Kidney epithelial cell (primary cell): ENCODE measurements around the gene CLDN9. TPM values are rescaled to one million over a fixed set of nuclear protein-coding genes. Genes with fewer than 3 reads are reported as not detected.

Experiments
- DNase-seq: peaks from one replicate; pipeline ENCODE4 v3.0.0-alpha.2; 2010; ENCODE audit warnings: low read depth
- H3K27me3 ChIP-seq: 2 replicates; pipeline ENCODE4 v1.6.0; 2011; ENCODE audit warnings: low read length; ENCODE audit not compliant: control insufficient read depth, insufficient read depth
- H3K36me3 ChIP-seq: 2 replicates; pipeline ENCODE4 v1.5.1; 2011; ENCODE audit warnings: low read length; ENCODE audit not compliant: control insufficient read depth, insufficient read depth
- H3K4me3 ChIP-seq: 2 replicates; pipeline ENCODE4 v1.5.1; 2011; ENCODE audit warnings: low read depth, mild to moderate bottlenecking, control low read depth, low read length
- CTCF ChIP-seq: IDR thresholded peaks from 2 replicates; pipeline ENCODE4 v1.5.1; 2011; ENCODE audit warnings: mild to moderate bottlenecking, moderate library complexity, low read length, control low read depth, inconsistent platforms; ENCODE audit not compliant: insufficient read depth, poor library complexity, severe bottlenecking
- total RNA-seq: library from RNA; depleted of rRNA; stranded (reverse); fragments of >200 nt; gene quantifications from 2 replicates; pipeline ENCODE4 v1.2.3, GENCODE V29; 2015

The CLDN9 gene
- 1.0 and 3.1 TPM in 2 replicates for total RNA-seq

GRCh38 chr16:3012828-3013420 lies at the start of gene CLDN9:
CLDN9 (plus strand) TSS chr16:3012923; CDS start chr16:3013363, 440 bp downstream.
- DNase-seq = no peak
- H3K36me3 ChIP-seq = no peaks in the 10 kb centered on the region
- no peak for TF ChIP-seq CTCF
- no peak within 1 kb of the TSS for H3K4me3 ChIP-seq
- peaks cover 12% of the 10 kb centered on the region for H3K27me3 ChIP-seq

DNA sequence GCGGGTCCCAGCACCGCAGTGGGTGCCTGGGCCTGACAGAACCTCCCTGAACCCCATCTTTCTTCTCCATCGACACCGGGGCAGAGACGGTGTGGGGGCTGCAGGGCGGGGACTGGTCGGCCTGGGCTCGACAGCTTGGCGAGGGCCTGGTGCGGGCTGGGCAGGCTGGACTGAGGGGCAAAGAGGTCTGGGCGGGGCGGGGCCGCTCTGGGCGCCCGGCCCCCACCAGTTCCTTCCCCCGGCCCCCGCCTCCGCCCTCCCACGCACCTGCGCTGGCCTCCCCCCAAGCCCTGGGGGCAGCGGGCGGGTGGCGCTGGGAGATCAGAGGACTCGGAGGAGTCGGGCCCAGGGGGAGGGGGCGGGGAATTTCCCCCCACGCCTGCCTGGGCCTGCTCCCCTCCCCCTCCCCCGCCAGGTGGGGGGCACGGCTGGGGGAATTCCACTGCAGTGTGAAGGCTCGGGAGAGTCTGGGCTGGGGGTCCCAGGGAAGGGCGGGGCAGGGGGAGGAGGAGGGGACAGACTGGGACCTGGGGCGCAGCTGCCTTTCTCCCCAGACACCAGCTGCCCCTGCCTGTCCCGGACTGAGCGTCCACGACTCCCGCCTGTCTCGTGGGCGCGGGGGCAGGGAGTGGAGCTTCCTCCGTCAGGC lies 49.5 kb upstream of the CLDN9 start:
- no peak for TF ChIP-seq CTCF
- Histone ChIP-seq H3K4me3 (peak overlapping the region; percentile 30), H3K36me3 (no peaks in the 10 kb centered on the region), H3K27me3 (peaks cover 50% of the 10 kb centered on the region)
- DNase-seq = no peak

DNA sequence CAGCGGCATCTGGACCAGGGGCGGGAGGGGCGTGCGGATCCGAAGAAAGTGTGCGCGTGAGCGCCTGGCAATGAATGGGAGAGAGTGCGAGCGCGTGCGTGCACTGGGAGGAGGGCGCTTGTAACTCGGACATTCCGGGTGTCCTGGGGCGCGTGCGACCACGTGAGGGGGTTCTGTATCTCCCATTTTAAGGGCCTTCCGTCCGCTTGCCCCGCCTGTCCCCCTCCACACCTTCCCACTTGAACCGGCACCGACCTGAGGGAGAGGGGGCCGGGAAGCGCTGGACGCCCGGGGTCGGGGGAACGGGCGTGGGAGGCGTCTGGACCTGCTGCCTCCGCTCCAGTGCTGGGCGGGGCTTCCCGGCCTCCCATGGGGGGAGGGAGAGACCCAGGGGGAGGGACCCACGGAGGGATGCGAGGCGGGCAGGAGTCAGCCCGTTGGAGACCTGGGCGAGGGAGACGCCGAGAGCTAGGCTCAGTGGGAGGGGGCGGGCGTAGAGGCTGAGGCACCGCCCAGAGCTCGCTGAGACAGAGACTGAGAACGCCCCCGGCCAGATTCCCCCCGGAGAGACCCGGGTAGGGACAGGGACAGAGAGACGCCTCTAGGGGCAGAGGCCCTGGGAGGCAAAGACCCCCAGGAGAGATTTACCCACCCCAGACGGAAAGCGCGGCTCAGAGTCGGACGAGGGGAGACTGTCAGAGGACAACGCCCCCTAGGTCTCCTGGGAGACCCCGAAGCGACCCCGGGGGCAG lies 48.8 kb upstream of the CLDN9 start, which contains the start of gene KREMEN2:
TSS of gene KREMEN2 (plus strand) at position 553 of the 752 bp plus-strand sequence. CDS start 246 bp downstream, outside the sequence.
- no peaks in the 10 kb centered on the region for H3K36me3 ChIP-seq
- H3K4me3 ChIP-seq = peak within 1 kb of the TSS; percentile 30
- no peak for TF ChIP-seq CTCF
- peaks cover 50% of the 10 kb centered on the region for H3K27me3 ChIP-seq
- no peak for DNase-seq

DNA sequence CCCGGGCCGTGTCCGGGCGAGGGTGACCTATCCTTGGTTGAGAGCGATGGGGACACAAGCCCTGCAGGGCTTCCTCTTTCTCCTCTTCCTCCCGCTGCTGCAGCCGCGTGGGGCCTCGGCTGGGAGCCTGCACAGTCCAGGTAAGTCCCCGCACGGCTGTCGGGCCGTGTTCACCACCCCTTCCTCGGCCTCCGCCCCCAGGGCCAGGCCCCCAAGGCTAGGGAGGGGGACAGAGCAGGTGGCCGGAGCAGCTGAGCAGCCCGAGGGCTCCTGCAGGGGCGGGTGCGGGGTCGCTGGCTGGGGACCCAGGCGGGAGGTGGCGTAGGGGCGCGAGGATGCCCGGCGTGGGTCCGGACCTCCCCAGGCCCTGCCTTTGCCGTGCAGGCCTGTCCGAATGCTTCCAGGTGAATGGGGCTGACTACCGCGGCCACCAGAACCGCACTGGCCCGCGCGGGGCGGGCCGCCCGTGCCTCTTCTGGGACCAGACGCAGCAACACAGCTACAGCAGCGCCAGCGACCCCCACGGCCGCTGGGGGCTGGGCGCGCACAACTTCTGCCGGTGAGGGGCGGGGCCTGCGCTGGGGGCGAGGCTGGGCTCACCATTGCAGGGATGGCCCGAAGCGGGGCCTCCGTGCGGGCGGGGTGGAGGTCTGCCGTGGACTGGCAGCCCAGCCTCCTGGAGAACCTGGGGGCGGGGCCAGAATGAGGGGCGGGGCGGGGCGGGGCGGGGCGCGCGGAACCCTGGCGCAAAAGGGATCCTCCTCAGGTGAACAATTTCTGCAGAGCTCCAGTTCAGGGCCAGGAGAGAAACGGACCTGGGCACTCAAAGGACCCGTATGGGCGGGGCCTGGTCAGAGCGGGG lies 48.0 kb upstream of the CLDN9 start:
- DNase-seq = no peak
- H3K4me3 ChIP-seq = peak overlapping the region; percentile 30
- no peak for TF ChIP-seq CTCF
- H3K27me3 ChIP-seq = peaks cover 50% of the 10 kb centered on the region
- H3K36me3 ChIP-seq = no peaks in the 10 kb centered on the region

DNA sequence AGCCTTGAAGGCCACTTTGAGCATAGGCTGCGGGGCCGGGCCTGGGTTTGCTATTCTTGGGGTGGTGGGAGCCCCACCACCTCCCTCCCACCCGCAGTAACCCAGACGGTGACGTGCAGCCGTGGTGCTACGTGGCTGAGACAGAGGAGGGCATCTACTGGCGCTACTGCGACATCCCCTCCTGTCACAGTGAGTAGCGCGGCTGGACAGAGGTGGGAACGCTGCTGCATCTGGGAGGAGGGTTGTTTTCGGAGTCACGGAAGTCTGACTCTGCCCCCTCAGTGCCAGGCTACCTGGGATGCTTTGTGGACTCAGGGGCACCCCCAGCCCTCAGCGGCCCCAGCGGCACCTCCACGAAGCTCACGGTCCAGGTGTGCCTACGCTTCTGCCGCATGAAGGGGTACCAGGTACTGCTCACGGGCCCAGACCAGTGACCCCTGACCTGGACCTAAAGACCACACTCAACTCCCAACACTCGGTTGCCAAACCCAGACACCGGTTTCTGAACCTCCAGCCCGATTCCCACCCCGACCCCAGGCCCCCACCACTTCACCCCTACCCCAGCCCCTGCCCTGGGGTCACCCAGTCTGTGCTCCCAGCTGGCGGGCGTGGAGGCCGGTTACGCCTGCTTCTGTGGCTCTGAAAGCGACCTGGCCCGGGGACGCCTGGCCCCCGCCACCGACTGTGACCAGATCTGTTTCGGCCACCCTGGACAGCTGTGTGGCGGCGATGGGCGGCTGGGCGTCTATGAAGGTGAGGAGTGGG lies 46.5 kb upstream of the CLDN9 start:
- Histone ChIP-seq H3K36me3 (no peaks in the 10 kb centered on the region), H3K27me3 (peaks cover 50% of the 10 kb centered on the region), H3K4me3 (no peak overlapping the region)
- no peak for DNase-seq
- no peak for TF ChIP-seq CTCF
